Measurements from ENCODE around the gene DYNLT3.

The DYNLT3 gene

GRCh38 chrX:37834937-37835336 is 12.4 kb downstream of the DYNLT3 start:
- no peak for DNase-seq

DNA sequence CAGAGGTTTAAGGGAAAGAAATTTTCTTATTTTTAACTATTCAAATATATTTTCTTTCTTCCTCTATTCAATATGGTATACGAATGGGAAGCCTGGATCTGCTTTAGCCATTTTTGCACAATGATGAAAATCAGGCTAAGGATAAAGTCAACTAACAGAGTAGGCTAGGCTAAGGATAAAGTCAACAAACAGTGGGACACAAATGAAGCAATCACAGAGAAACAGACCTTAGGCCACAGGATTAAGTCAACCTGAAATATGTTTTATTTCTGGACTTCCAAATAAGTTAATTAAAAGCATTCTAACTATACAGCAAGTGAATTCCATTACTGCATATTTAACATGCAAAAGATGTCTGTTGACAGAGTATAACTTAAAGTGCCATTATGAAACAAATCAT is 17.0 kb downstream of the DYNLT3 start:
- no peak for DNase-seq

- DNase-seq: no peak
These were observed 17.6 kb downstream of the DYNLT3 start for GRCh38 chrX:37829721-37830120.

DNA sequence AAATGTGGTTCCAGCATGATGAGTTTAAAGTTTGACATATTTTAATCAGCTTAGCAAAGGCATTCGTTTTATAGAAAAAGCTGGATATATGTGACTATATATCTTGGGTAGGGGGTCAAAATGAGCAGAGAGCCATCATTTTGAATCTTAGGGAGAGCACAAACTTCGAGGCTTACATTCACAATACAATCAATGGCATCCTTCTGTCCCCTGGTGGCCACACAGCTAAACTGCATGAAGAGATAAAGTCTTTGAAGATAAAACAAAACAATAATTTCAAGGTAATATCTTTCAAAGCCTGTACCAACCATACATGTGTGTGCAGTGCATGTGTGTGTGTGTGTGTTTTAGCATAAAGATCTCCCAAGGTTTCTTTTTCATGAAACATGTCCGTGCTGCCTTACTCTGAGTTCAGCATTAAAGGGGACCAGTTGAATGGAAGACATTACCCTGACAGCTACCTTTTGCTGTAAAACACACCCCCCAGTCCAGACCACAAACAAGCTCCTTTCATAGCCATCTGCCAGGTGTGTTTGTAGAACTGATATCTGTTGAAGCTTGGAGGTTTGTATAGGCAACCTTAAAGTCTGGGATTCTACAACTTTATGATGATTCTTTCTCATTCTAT is 22.0 kb downstream of the DYNLT3 start:
- peak; percentile 24 to 46 for DNase-seq

DNA sequence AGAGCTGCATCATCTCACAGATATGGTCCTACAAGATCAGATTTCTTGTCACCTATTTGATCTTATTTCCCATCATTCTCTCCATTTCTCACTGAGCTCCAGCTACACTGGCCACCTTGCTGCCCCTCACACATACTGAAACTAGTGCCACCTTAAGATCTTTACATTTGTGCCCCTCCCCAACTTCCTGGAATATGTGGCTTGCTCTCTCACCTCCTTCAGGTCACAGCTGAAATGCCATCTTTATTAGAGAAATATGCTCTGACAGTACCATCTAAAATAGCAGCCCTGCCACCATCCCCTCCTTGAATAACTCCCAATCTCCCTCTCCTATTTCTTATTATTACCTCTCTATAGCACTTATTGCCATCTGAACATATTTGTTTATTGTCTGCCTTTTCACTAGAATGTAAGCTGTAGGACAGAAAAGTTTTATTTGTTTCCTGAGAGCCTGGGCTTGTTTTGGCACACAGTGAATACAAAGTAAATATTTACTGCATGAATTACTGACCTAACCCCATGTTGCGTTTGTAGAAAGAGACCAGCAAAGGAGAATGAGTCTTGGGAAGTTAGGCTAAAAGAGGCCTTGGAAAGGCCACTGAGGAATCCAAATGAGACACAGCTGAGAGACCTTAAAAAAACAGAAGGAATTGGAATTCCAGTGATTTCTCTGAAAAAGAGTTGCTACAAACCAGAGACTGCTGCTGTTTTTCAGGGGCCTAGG is 22.7 kb downstream of the DYNLT3 start:
- DNase-seq: no peak

GRCh38 chrX:37820646-37821045 is 26.7 kb downstream of the DYNLT3 start:
- DNase-seq: no peak

DNA sequence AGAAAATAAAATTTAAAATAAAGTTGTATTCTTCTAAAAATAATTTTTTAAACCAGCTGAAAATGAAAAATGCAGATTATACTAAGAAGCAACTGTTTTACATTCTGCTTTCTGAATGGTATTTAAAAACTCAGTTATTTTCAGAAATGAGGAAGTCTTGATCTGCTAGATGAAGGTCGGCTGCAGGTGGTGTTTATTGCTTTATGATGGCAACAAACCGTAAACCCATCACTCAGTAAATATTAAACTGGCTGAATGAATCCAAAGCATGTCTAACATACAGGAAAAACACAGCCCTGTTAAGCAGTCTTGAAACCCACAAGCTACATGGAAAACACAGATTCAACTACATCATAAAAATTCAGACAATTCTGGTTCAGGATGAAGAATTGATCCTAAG is 29.3 kb downstream of the DYNLT3 start:
- DNase-seq: peak; percentile 12 to 41

GRCh38 chrX:37817579-37817978 is 29.8 kb downstream of the DYNLT3 start:
- DNase-seq: no peak

GRCh38 chrX:37817176-37817575 is 30.2 kb downstream of the DYNLT3 start:
- no peak for DNase-seq

DNA sequence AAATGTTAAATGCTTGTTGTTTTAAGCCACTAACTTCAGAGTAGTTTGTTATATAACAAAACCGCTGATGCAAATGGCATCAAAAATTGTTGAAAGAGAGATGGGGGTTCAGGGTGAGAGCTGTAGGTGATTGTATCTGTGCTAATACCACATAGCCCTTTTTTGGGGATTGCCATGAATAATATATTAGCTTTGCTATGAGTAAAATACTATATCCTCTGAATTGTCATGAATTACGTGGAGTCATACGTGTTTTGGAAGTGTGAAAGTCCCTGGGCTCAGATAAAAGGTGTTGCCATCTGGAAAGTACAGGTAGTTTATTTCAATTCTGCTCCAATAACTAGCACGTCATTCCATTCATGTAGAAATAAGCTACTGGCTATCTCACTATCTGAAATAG is 30.6 kb downstream of the DYNLT3 start:
- DNase-seq: no peak

DNA sequence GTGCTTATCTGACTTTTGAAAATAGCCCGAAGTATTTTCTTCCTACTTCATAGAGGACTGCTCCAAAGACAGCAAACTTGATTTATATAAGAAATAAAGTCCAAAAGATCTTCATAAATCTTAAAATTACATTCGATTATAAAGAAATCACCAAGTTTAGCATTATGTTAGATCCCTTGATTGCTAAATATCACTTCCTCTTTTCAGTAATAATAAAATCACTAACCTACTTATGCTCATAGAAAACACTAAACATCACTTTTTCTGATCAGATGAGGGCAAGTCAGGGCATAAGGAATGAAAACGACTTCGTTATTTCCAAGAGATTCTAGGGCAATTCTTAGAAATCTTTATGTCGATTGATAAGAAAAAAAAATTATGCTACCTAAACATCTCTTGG is 32.0 kb downstream of the DYNLT3 start:
- peak in 1 of 2 experiments; percentile 8 for DNase-seq

GRCh38 chrX:37813570-37813969 is 33.8 kb downstream of the DYNLT3 start:
- no peak for DNase-seq

- DNase-seq: no peak
These were observed 35.3 kb downstream of the DYNLT3 start for GRCh38 chrX:37812110-37812509.

DNA sequence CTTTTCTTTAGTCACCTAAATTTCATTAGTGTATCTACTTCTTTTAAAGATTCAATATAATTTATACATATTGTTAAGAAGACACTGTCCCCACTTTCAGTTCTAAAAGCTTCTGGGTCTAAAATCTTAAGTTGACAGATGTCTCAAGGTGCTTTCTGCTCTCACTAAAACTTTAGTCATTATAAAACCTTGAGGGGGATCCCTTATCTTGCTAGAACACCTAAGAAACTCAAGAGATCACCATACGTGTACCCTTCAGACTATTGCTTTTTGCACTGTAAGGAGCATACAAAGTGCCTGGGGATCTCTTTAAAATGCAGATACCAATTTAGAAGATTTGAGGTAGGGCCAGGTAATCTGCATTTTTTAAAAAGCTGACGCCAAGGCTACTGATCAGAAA is 37.4 kb downstream of the DYNLT3 start:
- DNase-seq: no peak

DNA sequence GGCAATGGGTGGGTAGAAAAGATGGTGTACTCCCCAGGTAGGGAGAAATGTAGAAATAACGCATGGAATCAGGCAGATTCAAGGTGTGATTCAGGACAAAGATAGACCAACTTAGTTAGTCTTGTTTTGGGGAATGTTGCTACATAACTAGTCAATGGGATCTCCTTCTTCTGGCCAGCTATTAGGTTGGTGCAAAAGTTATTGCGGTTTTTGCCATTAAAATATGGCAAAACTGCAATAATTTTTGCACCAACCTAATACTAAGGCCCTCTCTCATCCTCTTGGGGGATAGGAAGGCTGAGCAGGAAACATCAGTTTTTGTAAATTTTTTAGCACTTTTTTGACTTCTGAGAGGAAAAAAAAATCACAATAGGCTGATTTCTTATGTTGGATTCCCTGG is 44.3 kb downstream of the DYNLT3 start:
- no peak for DNase-seq

DNA sequence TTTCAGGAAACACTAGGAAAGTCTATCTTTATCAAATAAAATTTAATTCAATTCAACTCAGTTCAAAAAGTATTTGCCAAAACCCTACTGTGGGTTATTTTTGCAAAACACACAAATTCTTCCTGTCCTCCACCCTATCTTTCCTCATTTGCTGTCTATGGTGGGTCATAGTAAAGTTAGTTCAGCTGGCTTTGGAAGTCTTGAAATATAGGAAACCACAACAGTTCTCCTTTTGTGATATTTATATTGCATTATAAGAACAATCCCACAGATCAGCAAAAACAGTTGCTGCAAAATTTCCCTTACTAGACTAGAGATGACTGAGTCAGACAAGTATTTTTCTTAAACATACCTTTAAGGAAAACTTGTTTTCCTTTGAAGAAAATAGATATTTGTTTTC is 45.3 kb downstream of the DYNLT3 start:
- DNase-seq: peak; percentile 64 to 67

DNA sequence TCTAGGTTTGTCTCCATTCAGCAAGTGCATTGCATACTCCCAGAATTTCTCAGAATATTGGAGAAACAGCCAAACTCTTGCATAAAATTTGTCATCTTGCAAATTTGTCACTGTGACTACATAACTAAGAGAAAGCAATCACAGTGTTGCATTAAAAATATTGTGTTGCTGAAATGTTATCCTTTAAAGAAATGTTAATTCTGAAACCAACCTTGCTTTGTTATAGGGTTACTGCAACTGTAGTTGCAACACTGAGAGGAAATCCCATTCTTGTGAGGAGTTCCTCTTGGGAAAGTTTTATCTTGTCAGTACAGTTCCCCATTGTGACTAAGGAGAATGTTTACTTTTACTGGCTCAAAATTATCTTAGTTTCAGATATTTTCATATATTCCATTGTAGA is 46.7 kb downstream of the DYNLT3 start:
- no peak for DNase-seq

DNA sequence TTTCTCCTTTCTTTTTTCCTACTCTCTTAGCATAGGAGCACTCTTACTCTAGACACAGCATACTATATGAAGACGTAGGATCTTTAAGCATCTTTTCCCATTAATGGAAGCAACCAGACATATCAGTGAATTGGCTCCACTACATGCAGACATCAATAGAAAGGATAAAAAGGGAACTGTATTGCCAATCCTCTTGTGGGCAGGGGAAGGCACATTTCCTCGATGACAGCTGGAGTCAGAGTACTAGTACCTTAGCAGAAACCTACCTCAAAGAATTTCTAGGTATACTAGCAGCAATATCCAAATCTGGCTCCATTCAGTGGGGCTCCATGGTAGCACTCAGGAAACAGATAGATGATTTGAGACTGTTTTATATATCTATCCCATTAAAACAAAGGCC is 47.4 kb downstream of the DYNLT3 start:
- DNase-seq: peak in 1 of 2 experiments; percentile 3

DNA sequence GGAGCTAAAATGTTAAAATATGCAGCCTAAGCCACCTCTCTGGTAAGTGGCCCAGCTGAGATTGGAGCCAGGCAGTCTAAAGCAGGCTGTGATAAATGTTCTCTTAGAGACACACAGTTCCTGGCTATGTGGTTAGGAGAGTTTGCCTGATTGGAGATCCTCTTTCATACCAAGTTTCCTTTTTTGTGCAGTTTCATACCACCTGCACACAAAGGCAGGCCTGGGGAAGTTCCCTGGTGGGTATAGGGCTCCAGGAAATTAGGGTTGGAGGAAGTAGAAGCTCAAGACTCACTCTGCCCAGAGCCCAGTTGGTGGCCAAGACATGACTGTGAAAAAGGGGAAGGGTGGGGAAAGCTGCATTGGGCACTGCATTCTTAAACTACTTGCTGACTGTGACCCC is 50.6 kb downstream of the DYNLT3 start:
- peak; percentile 62 to 64 for DNase-seq

DNA sequence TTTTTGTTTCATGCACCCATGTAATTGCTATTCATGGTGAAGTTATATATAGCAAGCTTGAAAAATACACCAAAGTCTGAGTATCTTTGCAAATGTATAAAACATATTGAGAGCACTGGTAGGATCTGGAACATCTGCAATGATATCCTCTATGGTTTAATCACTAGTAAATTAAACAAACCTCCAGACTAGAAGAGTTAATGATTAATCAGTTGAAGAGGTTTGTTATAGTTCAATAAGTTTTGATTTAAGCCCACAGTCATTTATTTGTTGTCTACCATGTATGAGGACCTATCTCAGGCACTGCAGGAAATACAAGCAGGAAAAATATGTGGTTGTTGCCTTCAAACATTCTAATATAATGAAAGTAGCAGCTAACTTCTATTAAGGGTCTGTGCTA is 51.1 kb downstream of the DYNLT3 start:
- no peak for DNase-seq

All from Kasumi-1 (cell line).